Activated T-cell treated with anti-CD3 and anti-CD28 coated beads for 24 hours (primary cell): ENCODE results near the gene PITHD1.
"Not testable (repeated sequence)": the region's sequence is repeated elsewhere in the genome, so short reads cannot be mapped to it uniquely, and the experiment has no call there.

Experiments used
- DNase-seq: peaks from one replicate; pipeline ENCODE4 v3.0.0-alpha.2; 2020; ENCODE audit warnings: low read depth

Gene PITHD1, protein sequence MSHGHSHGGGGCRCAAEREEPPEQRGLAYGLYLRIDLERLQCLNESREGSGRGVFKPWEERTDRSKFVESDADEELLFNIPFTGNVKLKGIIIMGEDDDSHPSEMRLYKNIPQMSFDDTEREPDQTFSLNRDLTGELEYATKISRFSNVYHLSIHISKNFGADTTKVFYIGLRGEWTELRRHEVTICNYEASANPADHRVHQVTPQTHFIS

DNA sequence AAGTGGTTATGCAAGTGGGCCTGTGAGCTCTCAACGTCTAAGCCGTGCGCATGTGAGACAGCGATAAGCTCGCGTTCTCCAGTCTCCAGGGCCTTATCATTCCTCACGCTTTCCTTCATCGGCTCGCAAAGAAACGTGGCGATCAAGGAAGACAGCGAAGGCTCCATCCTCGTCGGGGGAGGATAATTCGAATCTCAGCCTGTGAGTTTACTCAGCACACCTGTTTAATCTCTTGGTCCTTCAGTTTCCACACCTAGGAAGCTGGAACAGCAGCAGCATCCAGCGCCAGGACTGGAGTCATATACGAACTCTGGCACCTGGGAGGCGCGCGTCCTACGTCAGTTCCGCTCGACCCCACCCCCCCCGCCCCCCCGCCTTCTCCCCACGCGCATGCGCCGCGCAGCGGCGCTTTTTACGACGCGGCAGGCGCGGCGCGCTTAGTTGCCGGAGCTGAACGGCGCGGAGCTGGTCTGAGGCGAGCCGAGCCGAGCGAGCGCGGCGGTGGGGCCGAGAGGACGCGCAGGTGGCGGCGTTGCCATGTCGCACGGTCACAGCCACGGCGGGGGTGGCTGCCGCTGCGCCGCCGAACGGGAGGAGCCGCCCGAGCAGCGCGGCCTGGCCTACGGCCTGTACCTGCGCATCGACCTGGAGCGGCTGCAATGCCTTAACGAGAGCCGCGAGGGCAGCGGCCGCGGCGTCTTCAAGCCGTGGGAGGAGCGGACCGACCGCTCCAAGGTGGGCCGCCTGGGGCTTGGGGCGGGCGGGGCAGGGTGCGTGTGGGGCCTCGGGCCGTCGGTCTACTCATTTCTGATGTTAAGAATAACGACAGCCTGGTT lies at the start of gene PITHD1:
Gene PITHD1, plus strand, starts transcription at position 440 of the 836 bp plus-strand sequence. Its CDS starts 98 bp downstream, at position 538.
- peak; percentile 77 for DNase-seq

GRCh38 chr1:23732363-23733224 lies 45.6 kb upstream of the PITHD1 start:
- no peak for DNase-seq

- DNase-seq, result not testable (repeated sequence)
Measured at GRCh38 chr1:23733281-23733680, 44.9 kb upstream of the PITHD1 start.

DNA sequence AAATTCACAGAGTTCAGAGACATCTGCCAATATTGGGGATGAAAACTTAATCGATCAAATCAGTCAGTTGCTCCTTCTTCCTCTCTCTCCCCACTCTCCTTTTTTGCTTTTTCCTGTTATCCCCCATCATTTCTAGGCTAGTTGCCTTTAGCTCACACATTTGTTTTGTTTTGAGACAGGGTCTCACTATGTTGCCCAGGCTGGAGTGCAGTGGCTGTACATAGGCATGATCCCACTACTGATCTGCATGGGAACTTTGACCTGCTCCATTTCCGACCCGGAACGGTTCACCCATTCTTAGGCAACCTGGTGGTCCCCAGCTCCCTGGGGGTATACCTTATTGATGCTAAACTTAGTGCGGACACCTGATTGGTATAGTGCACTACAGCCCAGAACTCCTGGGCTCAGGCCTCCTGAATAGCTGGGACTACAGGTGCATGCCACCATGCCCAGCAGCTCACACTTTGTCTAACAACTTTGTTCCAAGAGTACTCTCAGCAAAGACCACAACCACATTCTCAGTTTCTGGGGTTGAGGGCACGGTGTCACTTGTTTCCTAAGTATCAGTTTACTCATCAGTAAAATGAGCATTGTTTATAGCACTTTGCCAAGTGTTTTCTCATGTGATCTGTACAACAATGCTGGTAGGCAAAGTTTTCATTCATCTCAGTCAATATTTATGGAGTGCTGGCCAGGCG lies 41.6 kb upstream of the PITHD1 start:
- DNase-seq, result no peak

DNA sequence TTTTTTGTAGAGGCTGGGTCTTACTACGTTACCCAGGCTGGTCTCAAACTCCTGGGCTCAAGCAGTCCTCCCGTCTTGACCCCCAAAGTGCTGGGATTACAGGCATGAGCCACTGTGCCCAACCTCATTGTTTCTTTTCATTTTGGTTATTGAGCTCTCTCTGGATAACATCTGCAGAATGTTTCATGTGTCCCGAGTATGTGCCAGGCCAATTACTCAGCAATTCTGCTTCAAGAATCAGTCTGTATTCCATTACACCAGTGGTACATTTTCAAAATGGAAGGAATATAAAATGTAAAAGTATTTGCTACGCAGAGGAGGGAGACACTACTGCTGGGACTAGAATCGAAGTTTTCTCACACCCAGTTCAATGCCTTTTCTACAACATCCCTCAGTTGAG lies 36.6 kb upstream of the PITHD1 start:
- DNase-seq, result no peak

- DNase-seq, result peak; percentile 18
Measured at GRCh38 chr1:23742670-23743286, 35.4 kb upstream of the PITHD1 start.

DNA sequence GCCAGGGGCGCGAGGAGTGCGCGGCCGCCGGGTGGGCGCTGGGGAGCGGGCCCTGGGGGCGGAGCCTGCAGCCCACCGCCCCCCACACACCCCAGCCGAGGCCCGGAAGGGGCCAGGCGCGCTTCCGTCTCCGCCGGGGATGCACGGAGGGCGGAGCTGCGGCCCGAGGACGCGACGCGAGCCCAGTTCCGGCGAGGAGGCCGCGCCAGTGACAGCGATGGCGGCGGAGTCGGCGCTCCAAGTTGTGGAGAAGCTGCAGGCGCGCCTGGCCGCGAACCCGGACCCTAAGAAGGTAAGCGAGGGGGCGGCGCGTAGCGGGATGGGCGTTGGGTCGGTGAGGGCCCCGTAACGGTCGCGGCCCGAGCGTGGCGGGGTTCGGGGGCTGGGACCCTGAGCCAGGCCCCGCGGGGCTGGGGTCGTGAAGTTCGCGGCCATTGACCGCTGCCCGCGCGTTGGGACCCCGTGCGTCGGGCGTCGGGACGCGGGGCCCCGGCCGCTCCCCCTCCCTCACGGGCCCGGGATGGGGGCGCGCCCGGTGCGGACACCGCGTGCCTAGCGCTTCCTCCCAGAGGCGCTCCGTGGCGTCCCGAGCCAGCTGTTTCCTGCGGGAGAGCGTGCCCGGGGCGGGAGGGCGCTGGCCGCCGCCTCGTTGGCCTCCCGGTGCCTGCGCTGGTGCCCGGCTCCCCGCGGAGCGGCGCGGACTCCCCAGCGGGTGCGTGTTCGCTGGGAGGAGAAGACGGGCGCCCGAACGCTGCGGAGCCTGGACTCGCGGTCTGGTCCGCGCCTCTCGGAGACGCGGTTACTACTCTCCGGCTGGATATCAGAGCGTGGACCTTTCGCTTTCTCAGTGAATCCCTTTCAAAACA lies 34.7 kb upstream of the PITHD1 start, which contains the start of gene ELOA:
Gene ELOA, plus strand, starts transcription at position 185 of the 866 bp plus-strand sequence. Its CDS starts 33 bp downstream, at position 218.
- DNase-seq, result peak; percentile 72

DNA sequence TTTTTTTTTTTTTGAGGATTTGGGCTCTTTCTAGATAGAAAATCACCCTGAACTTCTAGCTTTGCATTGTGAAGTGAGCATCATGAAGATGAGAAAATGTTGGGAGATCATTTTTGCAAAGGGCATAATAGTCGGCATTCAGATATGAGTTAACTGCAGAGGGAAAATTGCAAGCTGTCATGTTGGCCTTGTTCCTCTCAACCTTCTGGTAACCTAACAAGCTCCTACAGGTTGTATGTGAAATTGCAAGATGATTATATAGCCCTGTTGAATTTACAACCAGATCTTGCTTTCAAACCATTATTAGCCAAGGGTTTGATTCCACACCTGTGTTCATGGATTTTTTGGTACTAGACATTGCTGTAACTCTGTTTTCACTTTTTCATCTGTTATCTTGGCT lies 32.7 kb upstream of the PITHD1 start:
- DNase-seq, result no peak

GRCh38 chr1:23748016-23748415 lies 30.2 kb upstream of the PITHD1 start:
- DNase-seq, result no peak

DNA sequence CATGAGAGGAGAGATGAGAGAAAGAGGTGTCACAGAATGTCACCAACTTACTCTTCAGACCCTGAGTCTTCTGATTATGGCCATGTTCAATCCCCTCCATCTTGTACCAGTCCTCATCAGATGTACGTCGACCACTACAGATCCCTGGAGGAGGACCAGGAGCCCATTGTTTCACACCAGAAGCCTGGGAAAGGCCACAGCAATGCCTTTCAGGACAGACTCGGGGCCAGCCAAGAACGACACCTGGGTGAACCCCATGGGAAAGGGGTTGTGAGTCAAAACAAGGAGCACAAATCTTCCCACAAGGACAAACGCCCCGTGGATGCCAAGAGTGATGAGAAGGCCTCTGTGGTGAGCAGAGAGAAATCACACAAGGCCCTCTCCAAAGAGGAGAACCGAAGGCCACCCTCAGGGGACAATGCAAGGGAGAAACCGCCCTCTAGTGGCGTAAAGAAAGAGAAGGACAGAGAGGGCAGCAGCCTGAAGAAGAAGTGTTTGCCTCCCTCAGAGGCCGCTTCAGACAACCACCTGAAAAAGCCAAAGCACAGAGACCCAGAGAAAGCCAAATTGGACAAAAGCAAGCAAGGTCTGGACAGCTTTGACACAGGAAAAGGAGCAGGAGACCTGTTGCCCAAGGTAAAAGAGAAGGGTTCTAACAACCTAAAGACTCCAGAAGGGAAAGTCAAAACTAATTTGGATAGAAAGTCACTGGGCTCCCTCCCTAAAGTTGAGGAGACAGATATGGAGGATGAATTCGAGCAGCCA lies 27.0 kb upstream of the PITHD1 start:
- peak; percentile 16 for DNase-seq

- no peak for DNase-seq
Measured at GRCh38 chr1:23751815-23752200, 26.4 kb upstream of the PITHD1 start.

DNA sequence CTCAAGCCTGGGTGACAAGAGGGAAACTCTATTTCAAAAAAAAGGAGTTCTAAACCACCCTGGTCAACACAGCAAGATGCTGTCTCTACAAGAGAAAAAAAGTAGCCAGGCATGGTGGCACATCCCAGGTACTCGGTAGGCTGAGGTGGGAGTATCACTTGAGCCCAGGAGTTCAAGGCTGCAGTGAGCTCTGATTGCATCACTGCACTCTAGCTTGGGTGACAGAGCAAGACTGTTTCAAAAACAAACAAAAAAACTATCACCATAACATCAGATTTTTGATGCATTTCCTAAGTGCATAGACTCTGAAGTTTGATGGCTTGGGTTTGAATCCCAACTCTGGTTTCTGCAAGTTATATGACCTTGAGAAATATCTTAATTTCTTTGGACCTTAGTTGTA lies 25.3 kb upstream of the PITHD1 start:
- DNase-seq, result no peak

GRCh38 chr1:23756676-23757075 lies 21.5 kb upstream of the PITHD1 start:
- DNase-seq, result no peak

- no peak for DNase-seq
Measured at GRCh38 chr1:23757812-23758211, 20.4 kb upstream of the PITHD1 start.

- DNase-seq, result no peak
Measured at GRCh38 chr1:23759277-23759676, 18.9 kb upstream of the PITHD1 start.

GRCh38 chr1:23763041-23763577 lies 15.1 kb upstream of the PITHD1 start:
- DNase-seq, result no peak

DNA sequence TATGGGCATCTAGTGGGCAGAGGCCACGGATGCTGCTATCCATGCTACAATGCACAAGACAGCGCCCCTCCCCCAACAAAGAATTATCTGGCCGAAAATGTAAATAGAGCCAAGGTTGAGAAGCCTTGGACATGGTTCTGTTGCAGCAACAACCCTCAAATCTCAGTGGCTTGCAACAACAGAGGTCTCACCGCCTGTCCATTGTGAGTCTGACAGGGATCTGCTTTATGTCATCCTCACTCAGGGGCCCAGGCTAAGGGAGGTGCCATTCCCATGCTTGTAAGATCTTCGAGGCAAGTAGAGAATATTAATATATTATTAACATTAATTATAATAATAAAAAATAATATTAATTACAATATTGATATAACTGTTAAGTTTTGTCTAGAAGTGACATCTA lies 9.5 kb upstream of the PITHD1 start:
- DNase-seq, result no peak

GRCh38 chr1:23772049-23772853 lies 6.0 kb upstream of the PITHD1 start:
- peak; percentile 81 for DNase-seq

- DNase-seq, result no peak
Measured at GRCh38 chr1:23772854-23773242, 5.4 kb upstream of the PITHD1 start.
